NCI-H2196 treated with DMSO at 0.1 percent for 48 hours (cell line): ENCODE results near the gene HSD11B2.

Experiments
- DNase-seq: peaks from one replicate; lab custom pipeline; 2025; ENCODE audit not compliant: unreplicated experiment; lab: John Stamatoyannopoulos, UW

HSD11B2 gene

GRCh38 chr16:67431775-67432505 is 1.0 kb downstream of the HSD11B2 start:
- no peak for DNase-seq

GRCh38 chr16:67432506-67432890 is 1.6 kb downstream of the HSD11B2 start:
- DNase-seq = no peak

- no peak for DNase-seq
Observed at GRCh38 chr16:67433131-67433719, 2.3 kb downstream of the HSD11B2 start.

- DNase-seq = no peak
Observed at GRCh38 chr16:67435758-67436164, 4.8 kb downstream of the HSD11B2 start.

GRCh38 chr16:67436640-67437193 is 5.8 kb downstream of the HSD11B2 start:
- no peak for DNase-seq

GRCh38 chr16:67437513-67437912 is 6.6 kb downstream of the HSD11B2 start:
- DNase-seq = no peak

GRCh38 chr16:67438098-67438791 is 7.3 kb downstream of the HSD11B2 start:
- no peak for DNase-seq

- DNase-seq = no peak
Observed at GRCh38 chr16:67438824-67439393, 8.0 kb downstream of the HSD11B2 start.

GRCh38 chr16:67441271-67441753 is 10.4 kb downstream of the HSD11B2 start:
- peak; percentile 75 for DNase-seq

- no peak for DNase-seq
Observed at GRCh38 chr16:67441907-67442306, 11.0 kb downstream of the HSD11B2 start.

- DNase-seq = no peak
Observed at GRCh38 chr16:67442581-67443255, 11.8 kb downstream of the HSD11B2 start.

- DNase-seq = no peak
Observed at GRCh38 chr16:67443265-67443664, 12.3 kb downstream of the HSD11B2 start.

- no peak for DNase-seq
Observed at GRCh38 chr16:67444259-67445125, 13.6 kb downstream of the HSD11B2 start.

- no peak for DNase-seq
Observed at GRCh38 chr16:67445126-67445426, 14.2 kb downstream of the HSD11B2 start.

GRCh38 chr16:67445441-67445912 is 14.6 kb downstream of the HSD11B2 start:
- no peak for DNase-seq

- no peak for DNase-seq
Observed at GRCh38 chr16:67445913-67446907, 15.3 kb downstream of the HSD11B2 start.

- no peak for DNase-seq
Observed at GRCh38 chr16:67446968-67447507, 16.1 kb downstream of the HSD11B2 start.

GRCh38 chr16:67447508-67448076 is 16.7 kb downstream of the HSD11B2 start:
- DNase-seq = no peak
